A549 (cell line): ENCODE measurements around the gene HGFAC.

Source experiments
- CBX8 ChIP-seq: fragments of 200-600 bp; sonication (generic); IDR thresholded peaks from 2 replicates; pipeline ENCODE4 v1.6.1; 2016
- CTCF ChIP-seq: fragments of >200 bp; sonication (Bioruptor Twin); formaldehyde crosslinking; IDR thresholded peaks from 3 replicates; pipeline ENCODE4 v1.5.1; 2016
- ESRRA ChIP-seq: fragments of 150-350 bp; IDR thresholded peaks from 2 replicates; pipeline ENCODE4 v1.6.1; 2014; ENCODE audit warnings: mild to moderate bottlenecking, low read length, borderline replicate concordance
- KDM1A ChIP-seq: fragments of 200-600 bp; sonication (generic); IDR thresholded peaks from 2 replicates; pipeline ENCODE4 v1.6.1; 2016; ENCODE audit warnings: low read depth, mild to moderate bottlenecking
- MAZ ChIP-seq: fragments of 150-350 bp; IDR thresholded peaks from 2 replicates; pipeline ENCODE4 v1.6.1; 2014; ENCODE audit warnings: antibody characterized with exemption, low read depth, low read length, borderline replicate concordance
- POLR2A ChIP-seq: IDR thresholded peaks from 2 replicates; pipeline ENCODE4 v1.6.1; 2012; ENCODE audit warnings: mild to moderate bottlenecking, low read length
- RNF2 ChIP-seq: fragments of 200-600 bp; sonication (generic); IDR thresholded peaks from 2 replicates; pipeline ENCODE4 v1.6.1; 2016; ENCODE audit warnings: low read depth, mild to moderate bottlenecking, antibody characterized with exemption, moderate library complexity, borderline replicate concordance

GRCh38 chr4:3465698-3466671 is 24.2 kb downstream of the HGFAC start:
- no peak for TF ChIP-seq MAZ
- TF ChIP-seq POLR2A = no peak
- no peak for TF ChIP-seq KDM1A
- no peak for TF ChIP-seq CTCF
- TF ChIP-seq CBX8 = no peak
- TF ChIP-seq ESRRA = no peak
- TF ChIP-seq RNF2 = no peak
